SJCRH30 (cell line): Measurements from ENCODE around the gene SLC15A5. TPM values are rescaled to one million over a fixed set of nuclear protein-coding genes. Genes with fewer than 3 reads are reported as not detected.
A peak's percentile ranks its signal among the peaks of the same experiment; 100 is the strongest.

Experiments
- DNase-seq, 2 experiments: peaks; one replicate each; pipeline ENCODE4 v3.0.0-alpha.2; 2015 to 2020
- H3K27ac ChIP-seq: fragments of 250-450 bp; sonication (Bioruptor Pico); 2 replicates; pipeline ENCODE4 v1.5.1; 2020; ENCODE audit warnings: mild to moderate bottlenecking, moderate library complexity
- H3K27me3 ChIP-seq: fragments of 250-450 bp; sonication (Bioruptor Pico); 2 replicates; pipeline ENCODE4 v1.5.1; 2020; ENCODE audit warnings: mild to moderate bottlenecking, moderate library complexity
- H3K36me3 ChIP-seq: fragments of 250-450 bp; sonication (Bioruptor Pico); 2 replicates; pipeline ENCODE4 v1.5.1; 2020; ENCODE audit warnings: mild to moderate bottlenecking, moderate library complexity
- H3K4me1 ChIP-seq: fragments of 250-450 bp; sonication (Bioruptor Pico); 2 replicates; pipeline ENCODE4 v1.5.1; 2020; ENCODE audit warnings: mild to moderate bottlenecking, moderate library complexity
- H3K4me3 ChIP-seq: fragments of 250-450 bp; sonication (Bioruptor Pico); 2 replicates; pipeline ENCODE4 v1.5.1; 2020; ENCODE audit warnings: mild to moderate bottlenecking, moderate library complexity
- H3K9me3 ChIP-seq: fragments of 250-450 bp; sonication (Bioruptor Pico); replicated peaks from 2 replicates; pipeline ENCODE4 v1.5.1; 2020; ENCODE audit warnings: mild to moderate bottlenecking, moderate library complexity
- total RNA-seq: library from RNA; depleted of rRNA; stranded (reverse); fragments of >200 nt; shearing (Covaris generic); gene quantifications from 2 replicates; pipeline ENCODE4 v1.2.3, GENCODE V29; 2014

Gene SLC15A5
- total RNA-seq, 1 experiment from 2014 or later, result not detected

GRCh38 chr12:16229676-16230075 is 47.8 kb downstream of the SLC15A5 start:
- H3K27me3 ChIP-seq, result no peaks in the 10 kb centered on the region
- H3K9me3 ChIP-seq, result no peaks in the 10 kb centered on the region
- no peak for DNase-seq
- H3K36me3 ChIP-seq, result no peaks in the 10 kb centered on the region
- H3K4me1 ChIP-seq, result peaks cover 3% of the 10 kb centered on the region; the same call in 1 of the 2 replicates
- H3K27ac ChIP-seq, result no peak overlapping the region
- no peak overlapping the region for H3K4me3 ChIP-seq

- H3K9me3 ChIP-seq, result no peaks in the 10 kb centered on the region
- H3K4me3 ChIP-seq, result no peak overlapping the region
- no peaks in the 10 kb centered on the region for H3K27me3 ChIP-seq
- no peaks in the 10 kb centered on the region for H3K36me3 ChIP-seq
- H3K4me1 ChIP-seq, result peaks cover 3% of the 10 kb centered on the region; the same call in 1 of the 2 replicates
- H3K27ac ChIP-seq, result no peak overlapping the region
- no peak for DNase-seq
Observed at GRCh38 chr12:16228067-16228466, 49.4 kb downstream of the SLC15A5 start.

- peak overlapping the region; percentile 31; the same call in 1 of the 2 replicates for H3K27ac ChIP-seq
- DNase-seq, result peak; percentile 79 to 87
- peaks cover 3% of the 10 kb centered on the region; the same call in 1 of the 2 replicates for H3K4me1 ChIP-seq
Observed at GRCh38 chr12:16225692-16226091, 51.8 kb downstream of the SLC15A5 start.

GRCh38 chr12:16224196-16224595 is 53.3 kb downstream of the SLC15A5 start:
- Histone ChIP-seq H3K4me3 (no peak overlapping the region), H3K27ac (no peak overlapping the region), H3K27me3 (no peaks in the 10 kb centered on the region), H3K9me3 (no peaks in the 10 kb centered on the region), H3K4me1 (peaks cover 3% of the 10 kb centered on the region; the same call in 1 of the 2 replicates), H3K36me3 (no peaks in the 10 kb centered on the region)
- DNase-seq, result no peak

More at GRCh38 chr12:16225692-16226091, 51.8 kb downstream of the SLC15A5 start:
- no peak overlapping the region for H3K4me3 ChIP-seq
- no peaks in the 10 kb centered on the region for H3K27me3 ChIP-seq
- H3K36me3 ChIP-seq, result no peaks in the 10 kb centered on the region
- no peaks in the 10 kb centered on the region for H3K9me3 ChIP-seq

- H3K4me3 ChIP-seq, result no peak overlapping the region
Observed at GRCh38 chr12:16221776-16222175, 55.7 kb downstream of the SLC15A5 start.

GRCh38 chr12:16220120-16220519 is 57.4 kb downstream of the SLC15A5 start:
- H3K36me3 ChIP-seq, result no peaks in the 10 kb centered on the region
- no peak overlapping the region for H3K4me3 ChIP-seq
- H3K27me3 ChIP-seq, result no peaks in the 10 kb centered on the region
- H3K27ac ChIP-seq, result no peak overlapping the region
- no peaks in the 10 kb centered on the region for H3K4me1 ChIP-seq
- no peak for DNase-seq
- H3K9me3 ChIP-seq, result no peaks in the 10 kb centered on the region

More at GRCh38 chr12:16221776-16222175, 55.7 kb downstream of the SLC15A5 start:
- Histone ChIP-seq H3K4me1 (peaks cover 3% of the 10 kb centered on the region; the same call in 1 of the 2 replicates), H3K9me3 (no peaks in the 10 kb centered on the region), H3K27me3 (no peaks in the 10 kb centered on the region), H3K27ac (no peak overlapping the region), H3K36me3 (no peaks in the 10 kb centered on the region)
- no peak for DNase-seq

GRCh38 chr12:16218934-16219751 is 58.3 kb downstream of the SLC15A5 start:
- Histone ChIP-seq H3K4me3 (no peak overlapping the region), H3K9me3 (no peaks in the 10 kb centered on the region), H3K27me3 (no peaks in the 10 kb centered on the region), H3K27ac (no peak overlapping the region), H3K4me1 (no peaks in the 10 kb centered on the region), H3K36me3 (no peaks in the 10 kb centered on the region)
- DNase-seq, result no peak

GRCh38 chr12:16218234-16218633 is 59.3 kb downstream of the SLC15A5 start:
- Histone ChIP-seq H3K4me3 (no peak overlapping the region), H3K36me3 (no peaks in the 10 kb centered on the region), H3K27ac (no peak overlapping the region), H3K9me3 (no peaks in the 10 kb centered on the region), H3K27me3 (no peaks in the 10 kb centered on the region), H3K4me1 (no peaks in the 10 kb centered on the region)
- no peak for DNase-seq

GRCh38 chr12:16211731-16212130 is 65.8 kb downstream of the SLC15A5 start:
- H3K27me3 ChIP-seq, result no peaks in the 10 kb centered on the region
- H3K4me1 ChIP-seq, result no peaks in the 10 kb centered on the region
- no peaks in the 10 kb centered on the region for H3K9me3 ChIP-seq
- DNase-seq, result no peak
- no peak overlapping the region for H3K27ac ChIP-seq
- H3K36me3 ChIP-seq, result no peaks in the 10 kb centered on the region
- no peak overlapping the region for H3K4me3 ChIP-seq

GRCh38 chr12:16198884-16199283 is 78.6 kb downstream of the SLC15A5 start:
- peaks cover 2% of the 10 kb centered on the region; the same call in 1 of the 2 replicates for H3K9me3 ChIP-seq
- 0 out of 2 replicates have a peak, but pooled peaks cover 2% of the 10 kb centered on the region for H3K36me3 ChIP-seq
- DNase-seq, result peak in 1 of 2 experiments; percentile 2
- no peak overlapping the region for H3K4me3 ChIP-seq
- no peaks in the 10 kb centered on the region for H3K4me1 ChIP-seq
- no peak overlapping the region for H3K27ac ChIP-seq
- H3K27me3 ChIP-seq, result no peaks in the 10 kb centered on the region

GRCh38 chr12:16197600-16197999 is 79.9 kb downstream of the SLC15A5 start:
- H3K27ac ChIP-seq, result no peak overlapping the region
- H3K4me3 ChIP-seq, result no peak overlapping the region
- no peak for DNase-seq
- no peaks in the 10 kb centered on the region for H3K27me3 ChIP-seq
- H3K36me3 ChIP-seq, result 0 out of 2 replicates have a peak, but pooled peaks cover 2% of the 10 kb centered on the region
- H3K9me3 ChIP-seq, result peaks cover 2% of the 10 kb centered on the region; the same call in 1 of the 2 replicates
- H3K4me1 ChIP-seq, result no peaks in the 10 kb centered on the region

- Histone ChIP-seq H3K27ac (no peak overlapping the region), H3K4me3 (no peak overlapping the region), H3K4me1 (no peaks in the 10 kb centered on the region; the same call in 1 of the 2 replicates), H3K9me3 (no peaks in the 10 kb centered on the region), H3K36me3 (no peaks in the 10 kb centered on the region), H3K27me3 (no peaks in the 10 kb centered on the region)
- no peak for DNase-seq
Observed at GRCh38 chr12:16189849-16190248, 87.6 kb downstream of the SLC15A5 start.

- Histone ChIP-seq H3K27ac (no peak overlapping the region), H3K36me3 (no peaks in the 10 kb centered on the region), H3K9me3 (no peaks in the 10 kb centered on the region), H3K4me3 (no peak overlapping the region), H3K4me1 (no peaks in the 10 kb centered on the region; the same call in 1 of the 2 replicates), H3K27me3 (no peaks in the 10 kb centered on the region)
- no peak for DNase-seq
Observed at GRCh38 chr12:16187660-16188059, 89.8 kb downstream of the SLC15A5 start.

- no peak for DNase-seq
- Histone ChIP-seq H3K4me3 (no peak overlapping the region), H3K27me3 (no peaks in the 10 kb centered on the region), H3K9me3 (peaks cover 4% of the 10 kb centered on the region; the same call in 1 of the 2 replicates), H3K36me3 (no peaks in the 10 kb centered on the region), H3K4me1 (no peaks in the 10 kb centered on the region; the same call in 1 of the 2 replicates), H3K27ac (no peak overlapping the region)
Observed at GRCh38 chr12:16184681-16185080, 92.8 kb downstream of the SLC15A5 start.

GRCh38 chr12:16183541-16183940 is 93.9 kb downstream of the SLC15A5 start:
- no peak overlapping the region for H3K4me3 ChIP-seq
- no peaks in the 10 kb centered on the region for H3K36me3 ChIP-seq
- no peak for DNase-seq
- no peak overlapping the region for H3K27ac ChIP-seq
- no peaks in the 10 kb centered on the region; the same call in 1 of the 2 replicates for H3K4me1 ChIP-seq
- peaks cover 4% of the 10 kb centered on the region; the same call in 1 of the 2 replicates for H3K9me3 ChIP-seq
- no peaks in the 10 kb centered on the region for H3K27me3 ChIP-seq
